Epithelial cell of esophagus (primary cell): ENCODE data around the gene NSG1.

Source experiments
- DNase-seq: peaks from one replicate; pipeline ENCODE4 v3.0.0; 2010; ENCODE audit warnings: low read depth
- H3K4me3 ChIP-seq: 2 replicates; pipeline ENCODE4 v1.5.1; 2011; ENCODE audit warnings: mild to moderate bottlenecking, low read length, control low read depth
- TF ChIP-seq, protein P1 (sequence below): IDR thresholded peaks from 2 replicates; pipeline ENCODE4 v1.5.1; 2011; ENCODE audit warnings: low read depth, mild to moderate bottlenecking, low read length, control low read depth, inconsistent platforms; ENCODE audit not compliant: insufficient read depth; ENCODE audit errors: missing control alignments

The NSG1 gene, protein sequence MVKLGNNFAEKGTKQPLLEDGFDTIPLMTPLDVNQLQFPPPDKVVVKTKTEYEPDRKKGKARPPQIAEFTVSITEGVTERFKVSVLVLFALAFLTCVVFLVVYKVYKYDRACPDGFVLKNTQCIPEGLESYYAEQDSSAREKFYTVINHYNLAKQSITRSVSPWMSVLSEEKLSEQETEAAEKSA

GRCh38 chr4:4386736-4387392, at the start of gene NSG1:
Gene NSG1 (plus strand): TSS chr4:4387102. CDS start chr4:4387630, 528 bp downstream.
- H3K4me3 ChIP-seq, result peak within 1 kb of the TSS; percentile 45
- TF ChIP-seq, protein P1, sequence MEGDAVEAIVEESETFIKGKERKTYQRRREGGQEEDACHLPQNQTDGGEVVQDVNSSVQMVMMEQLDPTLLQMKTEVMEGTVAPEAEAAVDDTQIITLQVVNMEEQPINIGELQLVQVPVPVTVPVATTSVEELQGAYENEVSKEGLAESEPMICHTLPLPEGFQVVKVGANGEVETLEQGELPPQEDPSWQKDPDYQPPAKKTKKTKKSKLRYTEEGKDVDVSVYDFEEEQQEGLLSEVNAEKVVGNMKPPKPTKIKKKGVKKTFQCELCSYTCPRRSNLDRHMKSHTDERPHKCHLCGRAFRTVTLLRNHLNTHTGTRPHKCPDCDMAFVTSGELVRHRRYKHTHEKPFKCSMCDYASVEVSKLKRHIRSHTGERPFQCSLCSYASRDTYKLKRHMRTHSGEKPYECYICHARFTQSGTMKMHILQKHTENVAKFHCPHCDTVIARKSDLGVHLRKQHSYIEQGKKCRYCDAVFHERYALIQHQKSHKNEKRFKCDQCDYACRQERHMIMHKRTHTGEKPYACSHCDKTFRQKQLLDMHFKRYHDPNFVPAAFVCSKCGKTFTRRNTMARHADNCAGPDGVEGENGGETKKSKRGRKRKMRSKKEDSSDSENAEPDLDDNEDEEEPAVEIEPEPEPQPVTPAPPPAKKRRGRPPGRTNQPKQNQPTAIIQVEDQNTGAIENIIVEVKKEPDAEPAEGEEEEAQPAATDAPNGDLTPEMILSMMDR, result no peak
- peak; percentile 69 for DNase-seq

- H3K4me3 ChIP-seq, result no peak overlapping the region
- TF ChIP-seq, protein P1, result no peak
- DNase-seq, result no peak
Observed at GRCh38 chr4:4338210-4339001, 48.5 kb upstream of the NSG1 start.

DNA sequence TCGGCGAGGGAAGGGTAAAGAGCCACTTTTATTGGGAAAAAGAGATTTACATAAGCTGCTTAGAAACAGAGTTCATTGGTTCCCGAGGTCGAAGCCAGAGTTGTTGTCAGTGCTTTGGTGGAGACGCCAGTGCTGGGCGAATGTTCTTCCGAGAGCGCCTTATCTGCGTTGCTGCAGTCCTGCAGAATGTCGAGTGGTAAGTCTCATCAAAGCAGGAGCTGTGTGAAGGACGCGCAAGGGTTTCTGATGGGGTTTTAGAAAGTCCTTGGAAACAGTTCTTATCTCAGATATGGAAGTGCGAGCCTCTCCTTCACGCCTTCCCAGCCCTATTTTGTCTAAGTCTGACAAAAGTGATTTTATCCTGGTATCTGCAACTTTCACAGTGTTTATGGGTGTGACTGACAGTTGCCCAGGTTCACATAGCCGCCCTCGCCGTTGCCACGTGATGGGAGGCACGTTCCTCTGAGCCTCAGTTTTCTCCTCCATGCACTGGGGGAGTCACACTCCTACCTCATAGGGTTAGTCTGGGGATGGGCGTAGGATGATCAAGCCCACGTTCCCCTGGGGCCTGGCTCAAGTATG, 47.3 kb upstream of the NSG1 start:
- DNase-seq, result peak; percentile 11
- H3K4me3 ChIP-seq, result no peak overlapping the region
- TF ChIP-seq, protein P1, result no peak

DNA sequence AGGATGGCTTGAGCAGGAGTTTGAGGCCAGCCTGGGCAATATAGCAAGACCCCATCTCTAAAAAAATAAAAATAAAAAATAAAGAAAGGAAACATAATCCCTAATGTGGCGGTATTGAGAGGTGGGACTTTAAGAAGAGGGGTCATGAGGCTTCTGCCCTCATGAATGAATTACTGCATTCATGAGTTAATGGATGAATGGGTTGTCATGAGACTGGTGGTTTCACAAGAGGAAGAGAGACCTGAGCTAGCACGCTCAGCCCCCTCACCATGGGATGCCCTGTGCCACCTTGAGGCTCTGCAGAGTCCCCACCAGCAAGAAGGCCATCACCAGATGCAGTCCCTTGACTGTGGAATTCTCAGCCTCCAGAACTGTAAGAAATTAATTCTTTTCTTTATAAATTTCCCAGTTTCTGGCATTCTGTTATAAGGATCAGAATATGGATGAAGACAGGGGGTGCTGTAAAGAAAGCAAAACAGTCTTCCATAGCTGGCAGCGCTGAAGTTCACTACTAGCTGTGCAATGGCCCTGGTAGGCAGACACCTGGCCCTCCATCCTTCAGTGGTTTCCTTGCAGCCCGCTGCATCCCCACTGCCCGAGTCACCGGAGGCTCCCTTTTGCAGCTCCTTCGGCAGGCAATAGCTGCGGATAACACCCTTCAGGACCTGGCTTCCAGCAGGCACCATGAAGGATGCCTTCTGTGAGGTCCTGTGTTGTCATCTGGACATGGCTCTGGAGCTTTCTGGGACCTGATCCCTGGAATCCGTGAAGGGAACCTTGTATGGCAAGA, 44.8 kb upstream of the NSG1 start:
- H3K4me3 ChIP-seq, result no peak overlapping the region
- DNase-seq, result no peak
- TF ChIP-seq, protein P1, result no peak

- no peak overlapping the region for H3K4me3 ChIP-seq
- DNase-seq, result no peak
- TF ChIP-seq, protein P1, result no peak
Observed at GRCh38 chr4:4343038-4343437, 43.9 kb upstream of the NSG1 start.

DNA sequence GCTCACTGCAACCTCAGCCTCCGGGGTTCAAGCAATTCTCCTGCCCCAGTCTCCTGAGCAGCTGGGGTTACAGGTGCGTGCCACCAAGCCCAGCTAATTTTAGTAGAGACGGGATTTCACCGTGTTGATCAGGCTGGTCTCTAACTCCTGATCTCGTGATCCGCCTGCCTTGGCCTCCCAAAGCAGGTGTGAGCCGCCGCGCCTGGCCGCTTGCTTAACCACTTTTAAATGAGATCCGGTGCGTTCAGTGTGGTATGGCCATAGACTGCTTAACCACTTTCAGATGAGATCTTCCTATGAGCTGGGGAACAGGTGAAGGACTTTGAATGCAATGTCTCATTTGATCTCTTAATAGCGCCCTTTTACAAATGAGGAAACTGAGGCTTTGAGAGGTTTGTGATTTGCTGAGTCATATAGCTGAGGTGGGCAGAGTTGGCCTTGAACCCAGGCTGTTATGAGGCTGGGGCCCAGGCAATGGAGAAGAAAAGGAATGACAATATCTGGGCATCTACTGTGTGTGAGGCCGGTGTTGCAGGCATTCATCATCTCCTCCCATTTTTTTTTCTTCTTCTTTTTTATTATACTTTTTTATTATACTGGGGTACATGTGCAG, 41.9 kb upstream of the NSG1 start:
- TF ChIP-seq, protein P1, result no peak
- H3K4me3 ChIP-seq, result no peak overlapping the region
- DNase-seq, result no peak
